OCI-LY1 (cell line): ENCODE data around the gene ISCA1.

Source experiments
- H2AFZ ChIP-seq: fragments of 200-600 bp; sonication (generic), shearing (Covaris generic); 2 replicates; pipeline ENCODE4 v1.6.0; 2014; ENCODE audit warnings: antibody characterized with exemption, mild to moderate bottlenecking, low read length
- H3F3A ChIP-seq: fragments of 200-600 bp; sonication (generic), shearing (Covaris generic); 2 replicates; pipeline ENCODE4 v1.6.0; 2014; ENCODE audit warnings: mild to moderate bottlenecking, antibody characterized with exemption, low read length, moderate library complexity; ENCODE audit not compliant: insufficient read depth
- H3K27ac ChIP-seq: fragments of 200-600 bp; sonication (generic); 2 replicates; pipeline ENCODE4 v1.5.1; 2014; ENCODE audit warnings: low read length, mixed run types, mild to moderate bottlenecking, low read depth; ENCODE audit not compliant: poor library complexity, severe bottlenecking
- H3K27me3 ChIP-seq: fragments of 200-600 bp; sonication (generic); 2 replicates; pipeline ENCODE4 v1.6.0; 2014; ENCODE audit warnings: antibody characterized with exemption, mild to moderate bottlenecking, low read length, moderate library complexity; ENCODE audit not compliant: insufficient read depth
- H3K36me3 ChIP-seq: fragments of 200-600 bp; sonication (generic); 2 replicates; pipeline ENCODE4 v1.6.1; 2014; ENCODE audit warnings: mild to moderate bottlenecking, antibody characterized with exemption, low read length, moderate library complexity, mixed read lengths; ENCODE audit not compliant: insufficient read depth
- H3K4me1 ChIP-seq: fragments of 200-600 bp; sonication (generic); 2 replicates; pipeline ENCODE4 v1.5.1; 2014; ENCODE audit warnings: mild to moderate bottlenecking, low read length, moderate library complexity; ENCODE audit not compliant: insufficient read depth, severe bottlenecking
- H3K4me2 ChIP-seq: fragments of 200-600 bp; sonication (generic), shearing (Covaris generic); 2 replicates; pipeline ENCODE4 v1.6.1; 2014; ENCODE audit warnings: low read length
- H3K4me3 ChIP-seq: fragments of 200-600 bp; sonication (generic); 2 replicates; pipeline ENCODE4 v1.5.1; 2014; ENCODE audit warnings: low read length, low read depth, mild to moderate bottlenecking, mixed read lengths; ENCODE audit not compliant: poor library complexity, severe bottlenecking
- H3K79me2 ChIP-seq: fragments of 200-600 bp; shearing (Covaris generic); 2 replicates; pipeline ENCODE4 v1.6.1; 2016; ENCODE audit warnings: mixed run types, low read length, mixed read lengths; ENCODE audit not compliant: insufficient read depth
- H3K9ac ChIP-seq: fragments of 200-600 bp; sonication (generic), shearing (Covaris generic); 2 replicates; pipeline ENCODE4 v1.6.1; 2014; ENCODE audit warnings: mild to moderate bottlenecking, low read length, mixed read lengths
- H3K9me2 ChIP-seq: fragments of 200-600 bp; sonication (generic), shearing (Covaris generic); 2 replicates; pipeline ENCODE4 v1.6.1; 2014; ENCODE audit warnings: low read depth, mild to moderate bottlenecking, low read length, mixed read lengths
- H3K9me3 ChIP-seq: fragments of 200-600 bp; shearing (Covaris generic); 2 replicates; pipeline ENCODE4 v1.6.1; 2014; ENCODE audit warnings: low read length, mixed read lengths
- H4K20me1 ChIP-seq: fragments of 200-600 bp; sonication (generic), shearing (Covaris generic); 2 replicates; pipeline ENCODE4 v1.6.0; 2016; ENCODE audit warnings: mild to moderate bottlenecking, low read length; ENCODE audit not compliant: insufficient read depth
- CTCF ChIP-seq: fragments of 200-600 bp; sonication (generic), shearing (Covaris generic); IDR thresholded peaks from 2 replicates; pipeline ENCODE4 v1.5.1; 2017; ENCODE audit warnings: mild to moderate bottlenecking, antibody characterized with exemption, low read length, moderate library complexity, mixed read lengths
- EZH2 ChIP-seq: fragments of 200-600 bp; sonication (generic), shearing (Covaris generic); IDR thresholded peaks from 2 replicates; pipeline ENCODE4 v1.8.0; 2017; ENCODE audit warnings: borderline replicate concordance, mixed run types, mild to moderate bottlenecking, antibody characterized with exemption, low read length, moderate library complexity, mixed read lengths

Gene ISCA1

DNA sequence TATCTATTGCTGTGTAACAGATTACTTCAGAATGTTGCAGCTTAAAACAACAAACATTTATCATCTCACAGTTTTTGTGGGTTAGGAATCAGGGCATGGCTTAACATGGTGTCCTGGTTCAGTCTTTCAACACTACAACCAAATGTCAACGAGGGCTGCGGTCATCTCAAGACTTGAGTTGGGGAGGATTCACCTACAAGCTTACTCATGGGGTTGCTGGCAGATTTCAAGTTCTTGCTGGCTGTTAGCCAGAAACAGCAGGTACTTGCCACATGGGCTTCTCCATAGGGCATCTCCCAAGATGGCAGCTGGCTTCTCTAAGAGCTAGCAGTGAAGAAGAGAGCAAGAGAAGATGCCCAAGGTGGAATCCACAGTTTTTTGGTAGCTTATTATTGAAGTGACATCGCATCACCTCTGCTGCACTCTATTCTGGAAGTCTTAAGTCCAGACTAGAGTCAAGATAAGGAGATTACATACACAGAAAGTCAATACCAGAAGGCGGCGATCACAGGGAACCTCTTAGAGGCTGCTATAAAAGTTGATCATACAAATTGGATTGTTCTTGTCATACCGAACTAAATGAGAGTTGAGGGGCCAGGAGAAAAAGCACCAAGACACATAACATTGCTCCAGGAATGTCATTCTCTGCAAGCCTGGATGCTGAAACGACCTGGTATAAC, 65.1 kb downstream of the ISCA1 start:
- Histone ChIP-seq H3K4me3 (no peak overlapping the region), H2AFZ (no peak overlapping the region), H3K9me3 (no peaks in the 10 kb centered on the region), H3F3A (no peaks in the 10 kb centered on the region), H3K9me2 (no peaks in the 10 kb centered on the region), H4K20me1 (no peaks in the 10 kb centered on the region), H3K9ac (no peak overlapping the region), H3K4me2 (no peak overlapping the region), H3K79me2 (no peaks in the 10 kb centered on the region), H3K36me3 (no peaks in the 10 kb centered on the region), H3K27me3 (no peaks in the 10 kb centered on the region), H3K4me1 (no peaks in the 10 kb centered on the region), H3K27ac (no peak overlapping the region)
- TF ChIP-seq CTCF: no peak
- no peak for TF ChIP-seq EZH2
